Measurements from ENCODE around the gene RFX7.

RFX7 gene

GRCh38 chr15:56244811-56245576, 1.3 kb upstream of the RFX7 start:
- peak; percentile 55 for FAIRE-seq
- TF ChIP-seq POU2F2 (IDR thresholded peaks at IDR 0.05; ENCODE audit: low read depth, low read length) (no peak), TAF1 (IDR thresholded peaks at IDR 0.05; ENCODE audit: low read depth, low read length) (no peak), SPI1 (IDR thresholded peaks at IDR 0.05; ENCODE audit: low read depth, low read length) (no peak), POLR2A (IDR thresholded peaks at IDR 0.05; ENCODE audit: low read depth, low read length) (no peak; the same call in 1 of the 2 replicates), POLR2AphosphoS5 (IDR thresholded peaks at IDR 0.05; ENCODE audit: low read depth, low read length) (no peak), PAX5 (IDR thresholded peaks at IDR 0.05; ENCODE audit: insufficient read depth, low read length, severe bottlenecking) (no peak)
- no peak for DNase-seq (ENCODE audit: insufficient read length, low spot score)

DNA sequence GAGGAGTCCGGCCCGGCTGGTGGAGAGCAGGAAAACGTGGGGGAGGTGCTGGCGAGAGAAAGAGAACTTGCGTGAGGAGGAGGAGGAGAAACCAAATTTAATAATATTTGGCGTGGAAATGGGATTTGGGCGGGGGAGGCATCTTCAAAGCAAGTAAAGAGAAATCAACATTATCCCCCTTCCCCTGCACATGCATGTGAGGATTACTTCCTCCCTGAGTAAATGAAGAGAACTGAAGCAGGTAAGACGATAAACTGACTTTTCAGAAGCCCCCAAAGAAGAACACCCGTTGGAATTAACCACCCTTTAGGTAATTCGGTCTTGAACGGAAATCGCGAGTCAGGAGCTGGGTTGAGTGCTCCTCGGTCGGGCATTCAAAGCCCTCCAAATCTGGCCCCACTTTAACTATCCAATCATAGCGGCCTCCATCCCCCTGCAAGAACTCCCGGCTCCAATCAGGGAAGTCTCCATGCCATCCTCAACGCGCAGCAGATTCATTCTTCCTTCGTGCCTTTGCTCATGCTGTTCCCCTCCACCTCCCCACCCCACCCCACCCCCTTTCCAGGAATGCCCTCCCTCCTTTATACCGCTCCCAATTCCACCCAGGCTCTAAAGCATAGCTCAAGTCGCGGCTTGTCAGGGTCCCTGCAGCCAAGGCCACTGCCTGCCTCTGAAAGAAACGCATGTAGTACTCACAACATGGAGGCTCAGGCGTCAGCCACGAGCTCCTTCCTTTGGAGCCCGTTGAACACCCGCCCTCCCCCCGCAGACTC, 545 bp upstream of the RFX7 start:
- FAIRE-seq (peak; percentile 31), DNase-seq (ENCODE audit: insufficient read length, low spot score) (no peak)
- no peak for TF ChIP-seq TAF1 (IDR thresholded peaks at IDR 0.05; ENCODE audit: low read depth, low read length)
- peak; percentile 30; the same call in 1 of the 2 replicates for TF ChIP-seq SPI1 (IDR thresholded peaks at IDR 0.05; ENCODE audit: low read depth, low read length)

DNA sequence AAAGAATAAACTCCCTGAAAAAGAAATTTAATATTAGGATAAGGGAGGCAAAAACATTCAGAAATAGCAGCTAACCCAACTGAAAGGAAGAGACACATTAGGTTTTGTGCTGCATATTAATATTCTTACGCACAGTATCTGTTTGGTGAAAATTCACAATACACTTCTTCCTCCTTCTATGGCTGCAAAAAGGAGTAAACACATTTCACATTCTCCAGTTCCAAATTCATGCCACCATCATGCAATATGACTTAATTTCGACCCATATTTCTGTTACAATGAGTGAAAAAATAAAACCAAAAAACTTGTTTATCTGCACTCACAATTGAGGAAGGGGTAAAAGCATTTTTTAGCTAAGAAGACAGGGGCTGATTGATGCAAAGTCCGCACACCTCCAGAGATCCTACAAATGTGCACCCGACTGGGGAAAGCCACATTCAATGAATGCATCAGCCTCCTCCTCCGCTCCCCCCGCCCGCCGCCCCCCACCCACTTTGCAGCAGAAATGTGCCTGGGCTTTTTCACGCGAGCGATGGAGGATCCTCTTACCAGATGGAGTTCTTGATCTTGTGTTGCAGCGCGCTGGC, 1.0 kb downstream of the RFX7 start:
- DNase-seq (ENCODE audit: insufficient read length, low spot score), result no peak
- TF ChIP-seq TAF1 (IDR thresholded peaks at IDR 0.05; ENCODE audit: low read depth, low read length) (no peak), POU2F2 (IDR thresholded peaks at IDR 0.05; ENCODE audit: low read depth, low read length) (no peak), POLR2A (IDR thresholded peaks at IDR 0.05; ENCODE audit: low read depth, low read length) (no peak), PAX5 (IDR thresholded peaks at IDR 0.05; ENCODE audit: insufficient read depth, low read length, severe bottlenecking) (no peak), POLR2AphosphoS5 (IDR thresholded peaks at IDR 0.05; ENCODE audit: low read depth, low read length) (no peak), SPI1 (IDR thresholded peaks at IDR 0.05; ENCODE audit: low read depth, low read length) (no peak)
- no peak for FAIRE-seq

- DNase-seq (ENCODE audit: insufficient read length, low spot score), result no peak
- TF ChIP-seq SPI1 (IDR thresholded peaks at IDR 0.05; ENCODE audit: low read depth, low read length) (no peak), POU2F2 (IDR thresholded peaks at IDR 0.05; ENCODE audit: low read depth, low read length) (no peak), POLR2AphosphoS5 (IDR thresholded peaks at IDR 0.05; ENCODE audit: low read depth, low read length) (no peak), TAF1 (IDR thresholded peaks at IDR 0.05; ENCODE audit: low read depth, low read length) (no peak), PAX5 (IDR thresholded peaks at IDR 0.05; ENCODE audit: insufficient read depth, low read length, severe bottlenecking) (no peak), POLR2A (IDR thresholded peaks at IDR 0.05; ENCODE audit: low read depth, low read length) (no peak)
- FAIRE-seq, result no peak
These were observed 2.1 kb downstream of the RFX7 start for GRCh38 chr15:56241374-56242105.

- DNase-seq (ENCODE audit: insufficient read length, low spot score), result no peak
- TF ChIP-seq SPI1 (IDR thresholded peaks at IDR 0.05; ENCODE audit: low read depth, low read length) (no peak), PAX5 (IDR thresholded peaks at IDR 0.05; ENCODE audit: insufficient read depth, low read length, severe bottlenecking) (no peak), POLR2A (IDR thresholded peaks at IDR 0.05; ENCODE audit: low read depth, low read length) (no peak), POU2F2 (IDR thresholded peaks at IDR 0.05; ENCODE audit: low read depth, low read length) (no peak), POLR2AphosphoS5 (IDR thresholded peaks at IDR 0.05; ENCODE audit: low read depth, low read length) (no peak), TAF1 (IDR thresholded peaks at IDR 0.05; ENCODE audit: low read depth, low read length) (no peak)
- no peak for FAIRE-seq
These were observed 3.3 kb downstream of the RFX7 start for GRCh38 chr15:56240390-56240789.

- DNase-seq (ENCODE audit: insufficient read length, low spot score) (no peak), FAIRE-seq (no peak)
- TF ChIP-seq POU2F2 (IDR thresholded peaks at IDR 0.05; ENCODE audit: low read depth, low read length), result no peak
- peak; percentile 42; the same call in 1 of the 2 replicates for TF ChIP-seq SPI1 (IDR thresholded peaks at IDR 0.05; ENCODE audit: low read depth, low read length)
These were observed 7.5 kb downstream of the RFX7 start for GRCh38 chr15:56236197-56236596.

- no peak for TF ChIP-seq TAF1 (IDR thresholded peaks at IDR 0.05; ENCODE audit: low read depth, low read length)
- no peak for TF ChIP-seq PAX5 (IDR thresholded peaks at IDR 0.05; ENCODE audit: insufficient read depth, low read length, severe bottlenecking)
- no peak for TF ChIP-seq POLR2A (IDR thresholded peaks at IDR 0.05; ENCODE audit: low read depth, low read length)
- TF ChIP-seq SPI1 (IDR thresholded peaks at IDR 0.05; ENCODE audit: low read depth, low read length), result no peak
- no peak for TF ChIP-seq POU2F2 (IDR thresholded peaks at IDR 0.05; ENCODE audit: low read depth, low read length)
- TF ChIP-seq POLR2AphosphoS5 (IDR thresholded peaks at IDR 0.05; ENCODE audit: low read depth, low read length), result no peak
- DNase-seq (ENCODE audit: insufficient read length, low spot score) (no peak), FAIRE-seq (no peak)
These were observed 8.9 kb downstream of the RFX7 start for GRCh38 chr15:56234804-56235203.

GRCh38 chr15:56233549-56233948, 10.1 kb downstream of the RFX7 start:
- no peak for FAIRE-seq
- no peak for DNase-seq (ENCODE audit: insufficient read length, low spot score)
- no peak for TF ChIP-seq POU2F2 (IDR thresholded peaks at IDR 0.05; ENCODE audit: low read depth, low read length)
- TF ChIP-seq POLR2A (IDR thresholded peaks at IDR 0.05; ENCODE audit: low read depth, low read length), result no peak
- no peak for TF ChIP-seq PAX5 (IDR thresholded peaks at IDR 0.05; ENCODE audit: insufficient read depth, low read length, severe bottlenecking)
- TF ChIP-seq SPI1 (IDR thresholded peaks at IDR 0.05; ENCODE audit: low read depth, low read length), result no peak
- no peak for TF ChIP-seq TAF1 (IDR thresholded peaks at IDR 0.05; ENCODE audit: low read depth, low read length)
- TF ChIP-seq POLR2AphosphoS5 (IDR thresholded peaks at IDR 0.05; ENCODE audit: low read depth, low read length), result no peak

- TF ChIP-seq SPI1 (IDR thresholded peaks at IDR 0.05; ENCODE audit: low read depth, low read length) (no peak), POLR2AphosphoS5 (IDR thresholded peaks at IDR 0.05; ENCODE audit: low read depth, low read length) (no peak)
- DNase-seq (ENCODE audit: insufficient read length, low spot score) (no peak), FAIRE-seq (no peak)
These were observed 11.6 kb downstream of the RFX7 start for GRCh38 chr15:56232058-56232457.
